HG02610 (cell line): ENCODE results near the gene VEPH1.

Source experiments
- ATAC-seq: cut with Tn5 transposase; IDR thresholded peaks from one replicate; pipeline ENCODE4 v1.9.1; 2021; ENCODE audit warnings: mild to moderate bottlenecking, moderate library complexity; ENCODE audit not compliant: unreplicated experiment

The VEPH1 gene

GRCh38 chr3:157313186-157313585 lies 190.0 kb downstream of the VEPH1 start:
- ATAC-seq: no peak

GRCh38 chr3:157312376-157312745 lies 190.9 kb downstream of the VEPH1 start:
- ATAC-seq: no peak

DNA sequence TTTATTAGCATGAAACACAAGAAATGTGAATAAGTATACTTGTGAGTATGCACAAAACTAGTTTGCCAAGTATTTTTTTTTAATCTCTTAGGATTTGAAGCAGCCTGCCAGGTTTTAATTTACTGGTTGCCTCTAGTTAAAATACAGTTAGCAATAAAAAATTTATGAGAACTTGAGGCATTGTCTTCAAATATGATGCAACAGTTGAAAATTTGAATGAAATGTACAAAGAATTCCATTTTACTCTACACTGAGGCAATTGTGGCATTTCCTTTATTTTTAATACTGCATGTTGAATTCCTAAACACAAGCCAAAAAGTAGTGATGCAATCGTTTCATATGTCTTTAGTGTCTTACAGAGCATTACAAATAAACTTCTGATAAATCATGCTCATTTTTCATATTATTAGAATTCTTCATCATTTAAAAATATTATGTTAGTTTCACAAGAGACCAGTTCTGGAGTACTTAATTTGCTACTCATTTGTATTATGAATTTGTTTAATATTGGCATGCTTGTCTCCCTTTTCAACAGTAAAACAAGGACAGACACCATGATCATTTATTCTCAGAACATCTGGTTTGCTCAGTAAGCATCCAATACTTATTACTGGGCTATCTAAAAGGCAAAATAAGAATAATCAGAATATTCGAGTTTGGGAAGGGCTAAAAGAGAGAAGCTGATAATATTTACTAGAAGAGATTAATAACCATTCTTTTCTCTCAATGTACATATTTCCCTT lies 191.4 kb downstream of the VEPH1 start:
- ATAC-seq: no peak

- no peak for ATAC-seq
Measured at GRCh38 chr3:157310329-157311052, 192.7 kb downstream of the VEPH1 start.

GRCh38 chr3:157306502-157306901 lies 196.7 kb downstream of the VEPH1 start:
- no peak for ATAC-seq

- ATAC-seq: no peak
Measured at GRCh38 chr3:157305392-157305791, 197.8 kb downstream of the VEPH1 start.

- no peak for ATAC-seq
Measured at GRCh38 chr3:157301755-157302154, 201.5 kb downstream of the VEPH1 start.

- ATAC-seq: no peak
Measured at GRCh38 chr3:157300981-157301663, 202.1 kb downstream of the VEPH1 start.

GRCh38 chr3:157300094-157300493 lies 203.1 kb downstream of the VEPH1 start:
- no peak for ATAC-seq

- no peak for ATAC-seq
Measured at GRCh38 chr3:157297328-157297915, 205.8 kb downstream of the VEPH1 start.

- ATAC-seq: no peak
Measured at GRCh38 chr3:157294953-157295352, 208.3 kb downstream of the VEPH1 start.

- ATAC-seq: no peak
Measured at GRCh38 chr3:157294491-157294890, 208.7 kb downstream of the VEPH1 start.

DNA sequence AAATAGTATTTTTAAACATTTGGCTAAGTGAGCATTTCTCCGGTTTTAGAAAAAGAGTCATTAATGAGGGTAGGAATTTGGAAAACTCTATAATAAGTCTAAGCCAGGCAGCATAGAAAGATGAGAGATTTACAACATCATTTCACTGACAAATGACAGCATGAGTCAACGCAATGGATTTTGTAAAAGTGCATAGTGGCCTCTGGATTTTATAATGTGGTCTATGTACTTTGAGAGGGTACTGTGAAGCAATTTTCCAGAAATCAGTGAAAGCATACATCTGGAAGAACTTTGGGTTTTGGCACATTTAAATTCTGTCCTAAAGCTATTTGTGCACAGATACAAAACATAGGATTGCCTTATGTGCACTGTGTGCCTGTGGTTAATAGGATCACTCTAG lies 212.4 kb downstream of the VEPH1 start:
- ATAC-seq: no peak

DNA sequence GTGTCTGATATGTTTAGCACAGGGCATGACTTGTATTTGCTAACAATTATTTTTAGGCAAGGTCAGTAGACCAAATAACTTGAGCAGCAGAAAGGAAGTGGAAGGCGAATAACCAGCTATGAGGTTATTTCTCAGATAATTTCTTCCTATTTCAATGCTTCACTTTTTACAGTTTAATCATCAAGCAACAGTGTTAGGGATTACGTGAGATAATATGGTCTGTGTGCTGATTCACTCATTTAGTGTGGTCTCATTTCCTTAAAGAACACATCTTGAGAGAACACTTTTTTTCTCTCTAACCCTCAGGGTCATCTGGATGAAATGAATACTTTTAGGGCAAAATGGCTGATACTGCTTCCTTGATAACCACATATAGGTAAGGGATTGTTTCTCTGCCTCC lies 217.2 kb downstream of the VEPH1 start:
- no peak for ATAC-seq

DNA sequence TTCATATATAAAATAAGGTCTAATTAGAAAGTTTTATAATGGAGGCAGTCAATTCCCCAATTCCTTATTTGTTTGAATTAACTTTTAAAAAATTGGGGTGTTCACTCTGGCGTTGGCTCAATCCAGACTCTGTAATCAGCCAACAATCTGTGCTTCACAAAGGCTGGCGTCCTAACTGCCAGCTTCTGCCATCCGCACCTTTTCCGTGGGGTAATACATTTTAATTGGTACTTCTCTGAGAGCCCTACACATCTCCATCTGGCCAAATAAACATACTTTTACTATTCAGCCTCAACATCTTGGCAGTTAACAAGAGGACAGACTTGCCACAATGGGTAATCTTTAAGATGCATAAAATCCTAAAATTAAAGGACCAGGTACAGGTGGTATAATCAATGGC lies 218.1 kb downstream of the VEPH1 start:
- no peak for ATAC-seq

DNA sequence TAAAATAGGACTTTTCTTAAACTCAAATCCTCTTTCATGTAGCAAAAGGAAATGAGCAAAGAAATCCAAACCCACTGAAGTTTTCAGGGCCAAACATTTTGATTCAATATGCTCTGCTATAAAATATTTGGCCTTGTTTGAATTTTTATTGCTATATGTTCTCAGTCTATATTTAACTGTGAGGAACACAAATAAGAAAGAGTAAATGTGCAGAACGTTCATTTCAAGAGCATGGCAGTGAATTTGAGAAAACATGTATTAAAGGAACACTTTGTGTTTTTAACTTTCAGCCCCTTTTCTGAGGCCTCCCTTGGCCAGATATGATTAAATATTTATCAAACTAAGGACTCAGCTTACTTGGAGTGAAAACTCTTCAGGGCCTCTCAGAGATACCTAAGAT lies 218.5 kb downstream of the VEPH1 start:
- no peak for ATAC-seq

GRCh38 chr3:157282261-157283191 lies 220.7 kb downstream of the VEPH1 start:
- ATAC-seq: no peak

DNA sequence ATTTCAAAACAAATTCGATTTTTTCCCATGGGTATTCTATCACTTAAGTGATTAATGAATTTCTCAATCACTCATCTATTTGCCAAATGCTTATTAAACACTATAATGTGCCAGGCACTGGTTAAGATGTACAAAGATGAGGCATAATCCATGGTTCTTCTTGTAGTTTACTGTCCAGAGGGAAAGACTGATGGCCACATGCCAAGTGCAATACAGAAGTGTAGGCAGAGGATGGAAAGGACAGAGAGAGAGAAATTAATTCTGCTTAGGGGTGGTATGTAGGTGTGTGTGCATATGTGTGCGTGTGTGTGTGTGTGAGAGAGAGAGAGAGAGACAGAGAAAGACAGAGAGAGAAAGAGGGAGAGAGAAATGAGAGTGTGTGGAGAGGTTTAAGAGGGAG lies 222.4 kb downstream of the VEPH1 start:
- no peak for ATAC-seq

GRCh38 chr3:157280354-157280753 lies 222.9 kb downstream of the VEPH1 start:
- no peak for ATAC-seq

DNA sequence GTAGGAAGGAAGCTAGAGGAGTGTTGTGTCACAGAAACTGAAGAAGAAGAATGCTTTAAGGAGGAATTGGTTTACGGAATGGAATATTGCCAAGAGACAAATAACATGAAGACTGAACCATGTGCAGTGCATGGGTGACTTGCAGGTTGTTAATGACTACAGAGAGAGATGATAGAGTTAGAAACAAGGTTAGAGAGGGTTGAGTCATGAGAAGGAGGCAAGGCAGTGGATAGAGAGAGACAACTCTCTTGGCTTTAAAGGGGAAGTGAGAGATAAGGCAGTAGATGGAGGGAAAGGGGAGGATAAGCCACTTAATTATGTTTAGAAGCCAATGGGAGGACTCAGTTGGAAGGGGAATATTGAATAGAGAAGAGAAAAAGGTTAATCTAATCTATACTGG lies 224.0 kb downstream of the VEPH1 start:
- ATAC-seq: no peak

- ATAC-seq: no peak
Measured at GRCh38 chr3:157276801-157277200, 226.4 kb downstream of the VEPH1 start.
